Peyer's patch (tissue), 4 donors: ENCODE data around the gene FLRT1.

Experiments used
- CTCF ChIP-seq, 6 experiments: fragments of 450-650 bp in 4 of 6; fragments of 200-600 bp in 2 of 6; sonication (generic) in 1 of 6; IDR thresholded peaks; one replicate each; pipeline ENCODE4 v1.5.1; 2017 to 2019; ENCODE audit warnings: antibody characterized with exemption in 6 of 6, mild to moderate bottlenecking in 3 of 6, moderate library complexity in 1 of 6
- POLR2A ChIP-seq, 2 donors: fragments of 450-650 bp; IDR thresholded peaks; one replicate each; pipeline ENCODE4 v1.5.1; 2017; ENCODE audit warnings: antibody characterized with exemption in 2 of 2, mild to moderate bottlenecking in 2 of 2, moderate library complexity in 2 of 2

- TF ChIP-seq CTCF (IDR thresholded peaks at IDR 0.05) (no peak), POLR2A (IDR thresholded peaks at IDR 0.05) (no peak)
These were observed 10.5 kb upstream of the FLRT1 start for GRCh38 chr11:64025205-64025604.
